Measurements from ENCODE around the gene OSCAR. TPM values are rescaled to one million over a fixed set of nuclear protein-coding genes. Genes with fewer than 3 reads are reported as not detected.
A peak's percentile ranks its signal among the peaks of the same experiment; 100 is the strongest.

The OSCAR gene
- total and polyA plus RNA-seq, 4 donors = 0.31 to 6.0 (median 3.6) TPM

GRCh38 chr19:54137699-54138488 is 37.3 kb upstream of the OSCAR start, which contains the start of gene CNOT3:
TSS of gene CNOT3 (plus strand) at chr19:54137762. CDS start at chr19:54142979, 5,217 bp downstream.
- no peaks in the 10 kb centered on the region for H3K36me3 ChIP-seq (ENCODE audit: control insufficient read depth in 1 of 2, insufficient read depth in 2 of 2, low read length in 1 of 2)
- H3K9me3 ChIP-seq (ENCODE audit: control insufficient read depth, low read length) = no peaks in the 10 kb centered on the region
- H3K27me3 ChIP-seq (ENCODE audit: control insufficient read depth in 1 of 2, insufficient read depth in 2 of 2, low read length in 1 of 2) = no peaks in the 10 kb centered on the region
- no peaks in the 10 kb centered on the region for H3K4me1 ChIP-seq (ENCODE audit: control insufficient read depth in 1 of 2, insufficient read depth in 2 of 2, low read length in 2 of 2)
- peak within 1 kb of the TSS; percentile 84 to 87 for H3K4me3 ChIP-seq (ENCODE audit: low read length in 2 of 2)
- WGBS, 2 donors = 0 to 1% methylated on average over 58 to 103 of the region's 103 CpGs
- peak within 1 kb of the TSS; percentile 59 to 77 for H3K27ac ChIP-seq (ENCODE audit: low read depth in 1 of 2, low read length in 2 of 2)
- intact Hi-C loops (cut with DNase I) = loop anchor here in 1 of 2 donors (1.0 to 2.0 kb wide), 4 partner anchors 21 to 63 kb away; partner anchors contain the start of genes LENG1, PRPF31, RPS9 and TFPT
- ATAC-seq (ENCODE audit: low FRiP score) = no peak
- no peak for DNase-seq

GRCh38 chr19:54136864-54137698 is 36.5 kb upstream of the OSCAR start:
- Histone ChIP-seq H3K4me1 (ENCODE audit: control insufficient read depth in 1 of 2, insufficient read depth in 2 of 2, low read length in 2 of 2) (no peaks in the 10 kb centered on the region), H3K27me3 (ENCODE audit: control insufficient read depth in 1 of 2, insufficient read depth in 2 of 2, low read length in 1 of 2) (no peaks in the 10 kb centered on the region), H3K9me3 (ENCODE audit: control insufficient read depth, low read length) (no peaks in the 10 kb centered on the region), H3K4me3 (ENCODE audit: low read length in 2 of 2) (peak overlapping the region; percentile 11 to 13), H3K36me3 (ENCODE audit: control insufficient read depth in 1 of 2, insufficient read depth in 2 of 2, low read length in 1 of 2) (no peaks in the 10 kb centered on the region), H3K27ac (ENCODE audit: low read depth in 1 of 2, low read length in 2 of 2) (no peak overlapping the region)
- peak; percentile 99 to 100 for DNase-seq
- WGBS, 2 donors = 0% methylated on average over 46 of the region's 46 CpGs
- intact Hi-C loops (cut with DNase I) = loop anchor here in 1 of 2 donors (1.0 to 2.0 kb wide), 4 partner anchors 22 to 64 kb away; partner anchors contain the start of genes LENG1, PRPF31, RPS9 and TFPT
- peak; percentile 97 for ATAC-seq (ENCODE audit: low FRiP score)

GRCh38 chr19:54136086-54136863 is 35.7 kb upstream of the OSCAR start:
- H3K4me3 ChIP-seq (ENCODE audit: low read length in 2 of 2) = peak overlapping the region; percentile 11 to 13
- no peaks in the 10 kb centered on the region for H3K9me3 ChIP-seq (ENCODE audit: control insufficient read depth, low read length)
- H3K36me3 ChIP-seq (ENCODE audit: control insufficient read depth in 1 of 2, insufficient read depth in 2 of 2, low read length in 1 of 2) = peaks cover 0 to 3% of the 10 kb centered on the region in 2 donors
- intact Hi-C loops (cut with DNase I) = loop anchor here in 1 of 2 donors (2.0 kb wide), 1 partner anchor 65 kb away; the partner anchor contains the start of gene RPS9
- 2 to 3% methylated on average over 30 of the region's 30 CpGs for WGBS, 2 donors
- H3K27ac ChIP-seq (ENCODE audit: low read depth in 1 of 2, low read length in 2 of 2) = no peak overlapping the region
- no peaks in the 10 kb centered on the region for H3K27me3 ChIP-seq (ENCODE audit: control insufficient read depth in 1 of 2, insufficient read depth in 2 of 2, low read length in 1 of 2)
- DNase-seq (peak in 1 of 2 donors; percentile 39), ATAC-seq (ENCODE audit: low FRiP score) (no peak)
- no peaks in the 10 kb centered on the region for H3K4me1 ChIP-seq (ENCODE audit: control insufficient read depth in 1 of 2, insufficient read depth in 2 of 2, low read length in 2 of 2)

- no peak overlapping the region for H3K4me3 ChIP-seq (ENCODE audit: low read length in 2 of 2)
- no peaks in the 10 kb centered on the region for H3K9me3 ChIP-seq (ENCODE audit: control insufficient read depth, low read length)
- WGBS, 2 donors = 78 to 84% methylated on average over 2 of the region's 2 CpGs
- no peaks in the 10 kb centered on the region for H3K4me1 ChIP-seq (ENCODE audit: control insufficient read depth in 1 of 2, insufficient read depth in 2 of 2, low read length in 2 of 2)
- H3K27ac ChIP-seq (ENCODE audit: low read depth in 1 of 2, low read length in 2 of 2) = no peak overlapping the region
- H3K27me3 ChIP-seq (ENCODE audit: control insufficient read depth in 1 of 2, insufficient read depth in 2 of 2, low read length in 1 of 2) = no peaks in the 10 kb centered on the region
- DNase-seq (no peak), ATAC-seq (ENCODE audit: low FRiP score) (no peak)
- peaks cover 0 to 9% of the 10 kb centered on the region in 2 donors for H3K36me3 ChIP-seq (ENCODE audit: control insufficient read depth in 1 of 2, insufficient read depth in 2 of 2, low read length in 1 of 2)
- intact Hi-C loops (cut with DNase I) = no loop called here
Measured at GRCh38 chr19:54133957-54134590, 33.5 kb upstream of the OSCAR start.

GRCh38 chr19:54133312-54133956 is 32.8 kb upstream of the OSCAR start:
- intact Hi-C loops (cut with DNase I) = no loop called here
- H3K9me3 ChIP-seq (ENCODE audit: control insufficient read depth, low read length) = no peaks in the 10 kb centered on the region
- no peaks in the 10 kb centered on the region for H3K4me1 ChIP-seq (ENCODE audit: control insufficient read depth in 1 of 2, insufficient read depth in 2 of 2, low read length in 2 of 2)
- ATAC-seq (ENCODE audit: low FRiP score) (no peak), DNase-seq (no peak)
- H3K27ac ChIP-seq (ENCODE audit: low read depth in 1 of 2, low read length in 2 of 2) = no peak overlapping the region
- 86 to 92% methylated on average over 9 to 10 of the region's 10 CpGs for WGBS, 2 donors
- H3K27me3 ChIP-seq (ENCODE audit: control insufficient read depth in 1 of 2, insufficient read depth in 2 of 2, low read length in 1 of 2) = no peaks in the 10 kb centered on the region
- H3K36me3 ChIP-seq (ENCODE audit: control insufficient read depth in 1 of 2, insufficient read depth in 2 of 2, low read length in 1 of 2) = peaks cover 0 to 10% of the 10 kb centered on the region in 2 donors
- H3K4me3 ChIP-seq (ENCODE audit: low read length in 2 of 2) = no peak overlapping the region

GRCh38 chr19:54129617-54129996 is 29.0 kb upstream of the OSCAR start:
- ATAC-seq (ENCODE audit: low FRiP score) (no peak), DNase-seq (no peak)
- Histone ChIP-seq H3K4me1 (ENCODE audit: control insufficient read depth in 1 of 2, insufficient read depth in 2 of 2, low read length in 2 of 2) (no peaks in the 10 kb centered on the region), H3K36me3 (ENCODE audit: control insufficient read depth in 1 of 2, insufficient read depth in 2 of 2, low read length in 1 of 2) (peaks cover 0 to 15% of the 10 kb centered on the region in 2 donors), H3K9me3 (ENCODE audit: control insufficient read depth, low read length) (no peaks in the 10 kb centered on the region), H3K27ac (ENCODE audit: low read depth in 1 of 2, low read length in 2 of 2) (no peak overlapping the region), H3K4me3 (ENCODE audit: low read length in 2 of 2) (no peak overlapping the region), H3K27me3 (ENCODE audit: control insufficient read depth in 1 of 2, insufficient read depth in 2 of 2, low read length in 1 of 2) (no peaks in the 10 kb centered on the region)
- 95 to 97% methylated on average over 20 of the region's 20 CpGs for WGBS, 2 donors
- intact Hi-C loops (cut with DNase I) = no loop called here

- WGBS, 2 donors = 95 to 96% methylated on average over 31 to 41 of the region's 41 CpGs
- H3K4me1 ChIP-seq (ENCODE audit: control insufficient read depth in 1 of 2, insufficient read depth in 2 of 2, low read length in 2 of 2) = no peaks in the 10 kb centered on the region
- H3K27ac ChIP-seq (ENCODE audit: low read depth in 1 of 2, low read length in 2 of 2) = no peak overlapping the region
- ATAC-seq (ENCODE audit: low FRiP score) (no peak), DNase-seq (no peak)
- no peaks in the 10 kb centered on the region for H3K9me3 ChIP-seq (ENCODE audit: control insufficient read depth, low read length)
- H3K4me3 ChIP-seq (ENCODE audit: low read length in 2 of 2) = no peak overlapping the region
- H3K36me3 ChIP-seq (ENCODE audit: control insufficient read depth in 1 of 2, insufficient read depth in 2 of 2, low read length in 1 of 2) = peaks cover 0 to 18% of the 10 kb centered on the region in 2 donors
- H3K27me3 ChIP-seq (ENCODE audit: control insufficient read depth in 1 of 2, insufficient read depth in 2 of 2, low read length in 1 of 2) = no peaks in the 10 kb centered on the region
- intact Hi-C loops (cut with DNase I) = no loop called here
Measured at GRCh38 chr19:54128796-54129616, 28.4 kb upstream of the OSCAR start.

Measured in aorta (tissue), 5 donors.